Spleen (tissue), 7 donors: ENCODE measurements around the gene TIGIT.

Source experiments
- POLR2A ChIP-seq, 3 donors: fragments of 450-650 bp; IDR thresholded peaks; one replicate each; pipeline ENCODE4 v1.5.1; 2017; ENCODE audit warnings: antibody characterized with exemption in 3 of 3, mild to moderate bottlenecking in 1 of 3
- TF ChIP-seq, protein P1 (sequence below), 11 experiments: fragments of 200-600 bp in 7 of 11; fragments of 450-650 bp in 4 of 11; sonication (generic) in 4 of 11; IDR thresholded peaks in 8 of 11; conservative IDR thresholded peaks in 3 of 11; 1 replicate in 7 of 11; 2 replicates in 4 of 11; pipeline versions ENCODE4 v1.4.0 to v1.8.0; 2016 to 2021; ENCODE audit warnings: antibody characterized with exemption in 11 of 11, inconsistent platforms in 4 of 11, mild to moderate bottlenecking in 1 of 11
- donor health status: DM: no; HTN: no; CAD: no; lungs with moderate emphysema.
- donor health status: DM: no; HTN: no; CAD: no.
- donor health status: DM: no; HTN: no; CAD: no.

DNA sequence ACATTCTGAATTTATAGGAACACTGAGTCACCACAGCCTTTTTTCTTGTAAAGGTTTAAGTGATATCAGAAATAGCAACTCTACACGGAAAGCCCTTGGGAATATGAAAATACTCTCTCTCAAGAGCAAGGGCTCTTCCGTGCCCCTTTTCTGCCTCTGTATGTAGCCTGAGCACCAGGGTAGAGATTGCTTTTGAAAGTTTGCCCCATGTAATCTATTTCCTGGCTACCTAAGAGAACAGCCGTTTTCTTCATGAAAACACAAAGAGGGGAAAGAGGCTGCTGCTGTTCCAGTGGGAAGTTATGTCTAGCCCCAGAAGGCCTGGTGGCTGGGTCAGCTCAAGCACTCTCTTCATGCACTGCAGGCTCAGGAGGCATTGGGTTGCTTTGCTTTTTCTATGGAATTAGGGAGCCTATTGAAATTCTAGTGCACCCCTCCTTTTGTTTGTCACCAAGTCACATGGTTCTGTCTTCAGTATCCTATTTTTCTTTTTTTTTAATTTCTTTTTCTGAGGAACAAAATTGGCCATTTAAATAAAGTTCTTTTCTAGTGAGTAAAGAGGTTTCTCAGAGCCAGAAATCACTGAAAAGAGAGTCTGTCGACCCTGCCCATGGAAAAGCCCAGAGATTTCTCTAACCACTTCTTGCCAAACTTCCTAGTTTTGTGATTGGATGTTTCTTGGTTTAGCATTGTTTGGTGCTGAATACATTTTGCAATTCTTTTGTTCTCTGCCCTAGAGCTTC lies 39.5 kb downstream of the TIGIT start:
- no peak for TF ChIP-seq POLR2A (IDR thresholded peaks at IDR 0.05)
- TF ChIP-seq, protein P1, sequence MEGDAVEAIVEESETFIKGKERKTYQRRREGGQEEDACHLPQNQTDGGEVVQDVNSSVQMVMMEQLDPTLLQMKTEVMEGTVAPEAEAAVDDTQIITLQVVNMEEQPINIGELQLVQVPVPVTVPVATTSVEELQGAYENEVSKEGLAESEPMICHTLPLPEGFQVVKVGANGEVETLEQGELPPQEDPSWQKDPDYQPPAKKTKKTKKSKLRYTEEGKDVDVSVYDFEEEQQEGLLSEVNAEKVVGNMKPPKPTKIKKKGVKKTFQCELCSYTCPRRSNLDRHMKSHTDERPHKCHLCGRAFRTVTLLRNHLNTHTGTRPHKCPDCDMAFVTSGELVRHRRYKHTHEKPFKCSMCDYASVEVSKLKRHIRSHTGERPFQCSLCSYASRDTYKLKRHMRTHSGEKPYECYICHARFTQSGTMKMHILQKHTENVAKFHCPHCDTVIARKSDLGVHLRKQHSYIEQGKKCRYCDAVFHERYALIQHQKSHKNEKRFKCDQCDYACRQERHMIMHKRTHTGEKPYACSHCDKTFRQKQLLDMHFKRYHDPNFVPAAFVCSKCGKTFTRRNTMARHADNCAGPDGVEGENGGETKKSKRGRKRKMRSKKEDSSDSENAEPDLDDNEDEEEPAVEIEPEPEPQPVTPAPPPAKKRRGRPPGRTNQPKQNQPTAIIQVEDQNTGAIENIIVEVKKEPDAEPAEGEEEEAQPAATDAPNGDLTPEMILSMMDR (IDR thresholded peaks at IDR 0.05 in 8 of 11, conservative IDR thresholded peaks at IDR 0.05 in 3 of 11), result no peak
